ENCODE data around the gene LRMDA.

LRMDA gene

GRCh38 chr10:76357726-76358415 lies 926.4 kb downstream of the LRMDA start:
- TF ChIP-seq, protein P1, sequence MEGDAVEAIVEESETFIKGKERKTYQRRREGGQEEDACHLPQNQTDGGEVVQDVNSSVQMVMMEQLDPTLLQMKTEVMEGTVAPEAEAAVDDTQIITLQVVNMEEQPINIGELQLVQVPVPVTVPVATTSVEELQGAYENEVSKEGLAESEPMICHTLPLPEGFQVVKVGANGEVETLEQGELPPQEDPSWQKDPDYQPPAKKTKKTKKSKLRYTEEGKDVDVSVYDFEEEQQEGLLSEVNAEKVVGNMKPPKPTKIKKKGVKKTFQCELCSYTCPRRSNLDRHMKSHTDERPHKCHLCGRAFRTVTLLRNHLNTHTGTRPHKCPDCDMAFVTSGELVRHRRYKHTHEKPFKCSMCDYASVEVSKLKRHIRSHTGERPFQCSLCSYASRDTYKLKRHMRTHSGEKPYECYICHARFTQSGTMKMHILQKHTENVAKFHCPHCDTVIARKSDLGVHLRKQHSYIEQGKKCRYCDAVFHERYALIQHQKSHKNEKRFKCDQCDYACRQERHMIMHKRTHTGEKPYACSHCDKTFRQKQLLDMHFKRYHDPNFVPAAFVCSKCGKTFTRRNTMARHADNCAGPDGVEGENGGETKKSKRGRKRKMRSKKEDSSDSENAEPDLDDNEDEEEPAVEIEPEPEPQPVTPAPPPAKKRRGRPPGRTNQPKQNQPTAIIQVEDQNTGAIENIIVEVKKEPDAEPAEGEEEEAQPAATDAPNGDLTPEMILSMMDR (conservative IDR thresholded peaks at IDR 0.05) = no peak
- H3K27ac ChIP-seq = no peak overlapping the region

DNA sequence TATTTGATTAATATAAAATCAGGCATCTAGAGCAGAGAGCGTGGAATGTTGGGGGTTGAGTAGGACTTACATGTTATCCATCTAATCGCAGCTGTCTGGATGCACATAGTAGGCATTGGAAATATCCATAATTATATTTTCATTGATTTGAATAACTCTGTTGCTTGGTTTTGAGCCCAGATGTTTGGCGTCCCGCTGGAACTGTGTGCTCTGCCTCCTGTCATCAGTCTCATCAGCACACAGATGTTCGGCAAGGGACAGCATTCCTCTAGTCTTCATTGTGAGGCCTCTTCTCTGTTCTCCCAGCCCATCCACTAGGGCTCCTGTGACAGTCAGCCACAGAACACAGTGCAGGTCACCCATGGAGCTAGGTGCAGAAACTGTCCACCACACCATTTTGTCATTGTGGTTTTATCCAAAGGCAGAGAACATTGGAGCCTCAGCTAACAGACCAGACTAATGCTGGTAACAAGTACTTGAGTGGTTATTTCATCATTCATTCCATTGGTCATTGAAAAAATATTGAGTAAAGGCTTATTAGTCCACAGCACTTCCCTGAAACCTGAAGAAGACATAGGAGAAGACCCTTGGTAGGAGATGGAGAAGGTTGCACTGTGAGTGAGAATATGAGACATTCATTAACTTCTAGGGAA lies 927.4 kb downstream of the LRMDA start:
- TF ChIP-seq, protein P1 (conservative IDR thresholded peaks at IDR 0.05) = no peak
- no peak overlapping the region for H3K27ac ChIP-seq

GRCh38 chr10:76375761-76376160 lies 944.3 kb downstream of the LRMDA start:
- H3K27ac ChIP-seq = no peak overlapping the region

DNA sequence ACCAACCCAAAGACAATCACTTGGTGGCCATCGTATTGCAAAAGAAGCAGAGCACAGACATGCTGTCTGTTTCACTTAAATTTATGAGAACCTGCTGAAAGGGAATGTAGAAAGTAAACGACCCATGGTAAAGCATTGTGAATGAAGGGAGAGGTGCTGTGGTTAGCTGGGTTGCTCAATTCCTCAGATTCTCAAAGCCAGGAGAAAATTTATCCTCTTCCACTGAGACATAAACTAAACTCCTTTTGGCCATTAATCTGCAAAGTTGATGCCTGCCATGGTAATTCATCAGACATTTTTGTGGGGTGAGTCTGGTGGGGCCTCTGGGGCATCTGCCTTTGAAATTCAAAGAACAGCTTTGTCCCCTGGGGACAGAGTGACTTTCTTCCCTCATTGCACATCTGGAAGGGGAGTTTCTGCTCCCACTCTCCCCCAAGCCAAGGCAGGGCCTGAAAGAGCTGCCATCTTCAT lies 951.0 kb downstream of the LRMDA start:
- TF ChIP-seq, protein P1 (conservative IDR thresholded peaks at IDR 0.05) = no peak
- no peak overlapping the region for H3K27ac ChIP-seq

More at GRCh38 chr10:76375761-76376160, 944.3 kb downstream of the LRMDA start:
- TF ChIP-seq, protein P1 (conservative IDR thresholded peaks at IDR 0.05) = no peak

GRCh38 chr10:76388321-76389023 lies 957.0 kb downstream of the LRMDA start:
- no peak overlapping the region for H3K27ac ChIP-seq
- TF ChIP-seq, protein P1 (conservative IDR thresholded peaks at IDR 0.05) = no peak

GRCh38 chr10:76393875-76394706 lies 962.7 kb downstream of the LRMDA start:
- TF ChIP-seq, protein P1 (conservative IDR thresholded peaks at IDR 0.05) = no peak
- H3K27ac ChIP-seq = no peak overlapping the region

All from VCaP (cell line).